ENCODE data around the gene TM4SF18. TPM values are rescaled to one million over a fixed set of nuclear protein-coding genes. Genes with fewer than 3 reads are reported as not detected.

Gene TM4SF18
- total and polyA plus RNA-seq, 7 donors = 1.8 to 7.7 (median 3.4) TPM

GRCh38 chr3:149378478-149379309, 45.3 kb upstream of the TM4SF18 start:
- Histone ChIP-seq H3K4me1 (peaks cover 4% of the 10 kb centered on the region), H3K27ac (peak overlapping the region; percentile 61), H3K27me3 (ENCODE audit: insufficient read depth in 3 of 3, low read length in 2 of 3) (no peaks in the 10 kb centered on the region), H3K4me3 (no peak overlapping the region), H3K9me3 (no peaks in the 10 kb centered on the region), H3K36me3 (ENCODE audit: insufficient read depth in 1 of 2, low read depth in 1 of 2) (no peaks in the 10 kb centered on the region)
- peak in 1 of 4 donors; percentile 20 for ATAC-seq
- WGBS, 3 donors = 84 to 85% (median 84%) methylated on average over 9 of the region's 9 CpGs
- intact Hi-C loops (cut with DNase I) = no loop called here
- TF ChIP-seq CTCF (IDR thresholded peaks at IDR 0.05) = no peak
- no peak for DNase-seq

GRCh38 chr3:149377408-149378364, 44.2 kb upstream of the TM4SF18 start, which contains the start of gene TM4SF1:
TSS of gene TM4SF1 (minus strand) at chr3:149377649. CDS start at chr3:149377547, 102 bp downstream.
- H3K36me3 ChIP-seq (ENCODE audit: insufficient read depth in 1 of 2, low read depth in 1 of 2) = no peaks in the 10 kb centered on the region
- intact Hi-C loops (cut with DNase I) = no loop called here
- peak within 1 kb of the TSS; percentile 63 for H3K4me3 ChIP-seq
- DNase-seq (peak; percentile 62 to 70), ATAC-seq (peak; percentile 49 to 85 (median 76))
- H3K27me3 ChIP-seq (ENCODE audit: insufficient read depth in 3 of 3, low read length in 2 of 3) = no peaks in the 10 kb centered on the region
- H3K27ac ChIP-seq = peak within 1 kb of the TSS; percentile 61
- H3K9me3 ChIP-seq = no peaks in the 10 kb centered on the region
- peaks cover 6% of the 10 kb centered on the region for H3K4me1 ChIP-seq
- 48 to 59% (median 55%) methylated on average over 15 of the region's 15 CpGs for WGBS, 3 donors
- no peak for TF ChIP-seq CTCF (IDR thresholded peaks at IDR 0.05)

- no peak for TF ChIP-seq CTCF (IDR thresholded peaks at IDR 0.05)
- ATAC-seq (no peak), DNase-seq (no peak)
- WGBS, 3 donors = 43 to 58% (median 47%) methylated on average over 8 of the region's 8 CpGs
- Histone ChIP-seq H3K4me3 (peak overlapping the region; percentile 63), H3K27ac (peak overlapping the region; percentile 61), H3K27me3 (ENCODE audit: insufficient read depth in 3 of 3, low read length in 2 of 3) (no peaks in the 10 kb centered on the region), H3K36me3 (ENCODE audit: insufficient read depth in 1 of 2, low read depth in 1 of 2) (peaks cover 0 to 3% of the 10 kb centered on the region in 2 donors), H3K4me1 (peaks cover 6% of the 10 kb centered on the region), H3K9me3 (no peaks in the 10 kb centered on the region)
- intact Hi-C loops (cut with DNase I) = no loop called here
Measured at GRCh38 chr3:149376718-149377407, 43.4 kb upstream of the TM4SF18 start.

GRCh38 chr3:149375501-149376196, 42.2 kb upstream of the TM4SF18 start:
- H3K4me1 ChIP-seq = peaks cover 9% of the 10 kb centered on the region

More at GRCh38 chr3:149375501-149376196, 42.2 kb upstream of the TM4SF18 start:
- intact Hi-C loops (cut with DNase I) = no loop called here
- H3K36me3 ChIP-seq (ENCODE audit: insufficient read depth in 1 of 2, low read depth in 1 of 2) = peaks cover 0 to 5% of the 10 kb centered on the region in 2 donors
- H3K27me3 ChIP-seq (ENCODE audit: insufficient read depth in 3 of 3, low read length in 2 of 3) = no peaks in the 10 kb centered on the region
- DNase-seq = no peak
- WGBS, 3 donors = 69 to 76% (median 70%) methylated on average over 4 of the region's 4 CpGs
- TF ChIP-seq CTCF (IDR thresholded peaks at IDR 0.05) = no peak
- H3K4me3 ChIP-seq = peak overlapping the region; percentile 63
- H3K9me3 ChIP-seq = no peaks in the 10 kb centered on the region
- H3K27ac ChIP-seq = peak overlapping the region; percentile 61
- ATAC-seq = no peak

Measured in psoas muscle (tissue), 8 donors.